ENCODE results near the gene MAGEB1. TPM values are rescaled to one million over a fixed set of nuclear protein-coding genes. Genes with fewer than 3 reads are reported as not detected.

The MAGEB1 gene
- total and polyA plus RNA-seq, 4 donors: not detected

DNA sequence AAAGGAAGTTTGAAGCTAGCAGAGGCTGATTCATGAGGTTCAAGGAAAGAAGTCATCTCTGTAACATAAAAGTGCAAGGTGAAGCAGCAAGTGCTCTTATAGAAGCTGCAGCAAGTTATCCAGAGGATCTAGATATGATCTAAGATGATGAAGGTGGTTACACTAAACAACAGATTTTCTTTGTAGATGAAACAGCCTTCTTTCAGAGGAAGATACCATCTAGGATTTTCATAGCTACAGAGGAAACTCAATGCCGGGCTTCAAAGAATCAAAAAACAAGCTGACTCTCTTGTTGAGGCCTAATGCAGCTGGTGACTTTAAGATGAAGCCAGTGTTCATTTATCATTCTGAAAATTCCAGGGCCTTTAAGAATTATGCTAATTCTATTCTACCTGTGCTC, 33.5 kb downstream of the MAGEB1 start:
- H3K36me3 ChIP-seq (ENCODE audit: control insufficient read depth in 4 of 4, insufficient read depth in 3 of 4, low read depth in 1 of 4, low read length in 3 of 4): no peaks in the 10 kb centered on the region

DNA sequence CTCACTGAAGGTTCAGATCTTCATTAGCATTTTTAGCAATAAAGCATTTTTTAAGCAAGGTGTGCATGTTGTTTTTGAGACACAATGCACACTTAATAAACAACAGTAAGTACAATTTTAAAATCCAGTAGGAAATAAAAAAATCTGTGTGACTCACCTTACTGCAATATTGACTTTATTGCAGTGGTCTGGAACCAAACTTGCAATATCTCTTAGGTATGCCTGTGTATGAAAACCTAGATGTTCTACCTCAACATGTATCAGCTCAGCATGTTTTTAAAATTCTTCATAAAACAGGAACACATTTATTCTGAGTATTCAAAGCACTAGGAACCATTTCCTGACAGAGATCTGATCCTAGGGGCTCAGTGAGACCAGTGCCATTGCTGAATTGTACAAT, 35.6 kb downstream of the MAGEB1 start:
- Histone ChIP-seq H3K27me3 (ENCODE audit: control insufficient read depth in 4 of 4, insufficient read depth in 4 of 4, low read length in 3 of 4) (no peaks in the 10 kb centered on the region), H3K4me1 (ENCODE audit: control insufficient read depth in 4 of 4, insufficient read depth in 4 of 4, low read length in 3 of 4) (no peaks in the 10 kb centered on the region), H3K9me3 (ENCODE audit: control insufficient read depth in 4 of 4, low read length in 3 of 4) (no peaks in the 10 kb centered on the region), H3K4me3 (ENCODE audit: low read depth in 1 of 3, low read length in 3 of 3) (no peak overlapping the region), H3K9ac (ENCODE audit: low read depth in 1 of 2, low read length in 2 of 2) (no peak overlapping the region), H3K36me3 (ENCODE audit: control insufficient read depth in 4 of 4, insufficient read depth in 3 of 4, low read depth in 1 of 4, low read length in 3 of 4) (no peaks in the 10 kb centered on the region), H3K27ac (ENCODE audit: low read depth in 1 of 2, low read length in 2 of 2) (no peak overlapping the region)
- DNase-seq (ENCODE audit: low spot score): no peak
- TF ChIP-seq TAF1 (conservative IDR thresholded peaks at IDR 0.05) (no peak), SP1 (IDR thresholded peaks at IDR 0.05) (no peak), JUND (IDR thresholded peaks at IDR 0.05) (no peak), RXRA (IDR thresholded peaks at IDR 0.05) (no peak)

More for the DNA sequence above, 33.5 kb downstream of the MAGEB1 start:
- H3K27me3 ChIP-seq (ENCODE audit: control insufficient read depth in 4 of 4, insufficient read depth in 4 of 4, low read length in 3 of 4): no peaks in the 10 kb centered on the region
- no peaks in the 10 kb centered on the region for H3K4me1 ChIP-seq (ENCODE audit: control insufficient read depth in 4 of 4, insufficient read depth in 4 of 4, low read length in 3 of 4)
- H3K27ac ChIP-seq (ENCODE audit: low read depth in 1 of 2, low read length in 2 of 2): no peak overlapping the region
- no peak for DNase-seq (ENCODE audit: low spot score)
- H3K4me3 ChIP-seq (ENCODE audit: low read depth in 1 of 3, low read length in 3 of 3): no peak overlapping the region
- 84% methylated on average over 1 of the region's 1 CpG for WGBS
- H3K9ac ChIP-seq (ENCODE audit: low read depth in 1 of 2, low read length in 2 of 2): no peak overlapping the region
- TF ChIP-seq YY1 (IDR thresholded peaks at IDR 0.05) (no peak), TAF1 (conservative IDR thresholded peaks at IDR 0.05) (no peak), SP1 (IDR thresholded peaks at IDR 0.05) (no peak), FOXA2 (IDR thresholded peaks at IDR 0.05) (no peak), RAD21 (IDR thresholded peaks at IDR 0.05) (no peak), JUND (IDR thresholded peaks at IDR 0.05) (no peak)
- TF ChIP-seq, protein P1, sequence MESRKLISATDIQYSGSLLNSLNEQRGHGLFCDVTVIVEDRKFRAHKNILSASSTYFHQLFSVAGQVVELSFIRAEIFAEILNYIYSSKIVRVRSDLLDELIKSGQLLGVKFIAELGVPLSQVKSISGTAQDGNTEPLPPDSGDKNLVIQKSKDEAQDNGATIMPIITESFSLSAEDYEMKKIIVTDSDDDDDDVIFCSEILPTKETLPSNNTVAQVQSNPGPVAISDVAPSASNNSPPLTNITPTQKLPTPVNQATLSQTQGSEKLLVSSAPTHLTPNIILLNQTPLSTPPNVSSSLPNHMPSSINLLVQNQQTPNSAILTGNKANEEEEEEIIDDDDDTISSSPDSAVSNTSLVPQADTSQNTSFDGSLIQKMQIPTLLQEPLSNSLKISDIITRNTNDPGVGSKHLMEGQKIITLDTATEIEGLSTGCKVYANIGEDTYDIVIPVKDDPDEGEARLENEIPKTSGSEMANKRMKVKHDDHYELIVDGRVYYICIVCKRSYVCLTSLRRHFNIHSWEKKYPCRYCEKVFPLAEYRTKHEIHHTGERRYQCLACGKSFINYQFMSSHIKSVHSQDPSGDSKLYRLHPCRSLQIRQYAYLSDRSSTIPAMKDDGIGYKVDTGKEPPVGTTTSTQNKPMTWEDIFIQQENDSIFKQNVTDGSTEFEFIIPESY (IDR thresholded peaks at IDR 0.05): no peak
- TF ChIP-seq, protein P2, sequence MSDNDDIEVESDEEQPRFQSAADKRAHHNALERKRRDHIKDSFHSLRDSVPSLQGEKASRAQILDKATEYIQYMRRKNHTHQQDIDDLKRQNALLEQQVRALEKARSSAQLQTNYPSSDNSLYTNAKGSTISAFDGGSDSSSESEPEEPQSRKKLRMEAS (IDR thresholded peaks at IDR 0.05): no peak
- TF ChIP-seq, protein P3, sequence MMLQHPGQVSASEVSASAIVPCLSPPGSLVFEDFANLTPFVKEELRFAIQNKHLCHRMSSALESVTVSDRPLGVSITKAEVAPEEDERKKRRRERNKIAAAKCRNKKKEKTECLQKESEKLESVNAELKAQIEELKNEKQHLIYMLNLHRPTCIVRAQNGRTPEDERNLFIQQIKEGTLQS (IDR thresholded peaks at IDR 0.05): no peak
- no peaks in the 10 kb centered on the region for H3K9me3 ChIP-seq (ENCODE audit: control insufficient read depth in 4 of 4, low read length in 3 of 4)

DNA sequence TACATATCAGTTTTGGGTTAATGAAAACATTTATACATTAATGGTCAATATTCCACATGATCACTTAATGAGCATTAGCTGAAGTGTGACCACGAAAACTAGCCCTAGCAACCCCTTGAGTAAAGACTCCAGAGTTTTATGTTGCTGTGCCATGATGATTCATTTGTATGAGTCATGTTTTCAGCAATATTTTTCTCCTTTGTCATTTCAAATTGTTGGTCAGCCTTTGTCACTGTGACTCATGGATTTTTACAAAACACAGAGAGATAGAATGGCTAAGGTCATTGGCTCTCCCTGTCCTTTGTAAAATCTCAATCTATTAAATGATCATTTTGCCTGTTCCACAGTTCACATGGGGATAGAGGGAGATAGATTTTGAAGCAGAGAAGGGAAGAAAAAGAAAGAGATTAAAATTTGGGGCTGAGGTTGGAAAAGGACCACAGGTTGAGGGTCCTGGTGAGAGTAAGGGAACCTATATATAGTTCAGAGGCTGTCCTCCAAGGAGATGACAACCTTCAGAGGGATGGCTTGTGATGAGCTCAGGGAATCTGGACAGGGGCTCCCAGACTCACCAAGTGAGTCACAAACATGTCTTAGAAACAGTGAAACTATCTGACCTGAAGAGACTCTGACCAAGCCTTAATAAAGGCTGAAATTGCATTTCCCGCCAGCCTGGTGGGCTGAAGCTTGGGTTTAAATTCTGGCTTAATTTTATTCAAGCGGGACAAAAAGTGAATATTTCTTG, 36.7 kb downstream of the MAGEB1 start:
- no peak for DNase-seq (ENCODE audit: low spot score)
- H3K27ac ChIP-seq (ENCODE audit: low read depth in 1 of 2, low read length in 2 of 2): no peak overlapping the region
- 84% methylated on average over 3 of the region's 3 CpGs for WGBS

More for the DNA sequence above, 36.7 kb downstream of the MAGEB1 start:
- no peaks in the 10 kb centered on the region for H3K9me3 ChIP-seq (ENCODE audit: control insufficient read depth in 4 of 4, low read length in 3 of 4)
- no peak overlapping the region for H3K9ac ChIP-seq (ENCODE audit: low read depth in 1 of 2, low read length in 2 of 2)
- H3K4me1 ChIP-seq (ENCODE audit: control insufficient read depth in 4 of 4, insufficient read depth in 4 of 4, low read length in 3 of 4): no peaks in the 10 kb centered on the region
- H3K27me3 ChIP-seq (ENCODE audit: control insufficient read depth in 4 of 4, insufficient read depth in 4 of 4, low read length in 3 of 4): no peaks in the 10 kb centered on the region
- TF ChIP-seq, protein P2 (IDR thresholded peaks at IDR 0.05): no peak
- TF ChIP-seq JUND (IDR thresholded peaks at IDR 0.05): no peak
- TF ChIP-seq, protein P4, sequence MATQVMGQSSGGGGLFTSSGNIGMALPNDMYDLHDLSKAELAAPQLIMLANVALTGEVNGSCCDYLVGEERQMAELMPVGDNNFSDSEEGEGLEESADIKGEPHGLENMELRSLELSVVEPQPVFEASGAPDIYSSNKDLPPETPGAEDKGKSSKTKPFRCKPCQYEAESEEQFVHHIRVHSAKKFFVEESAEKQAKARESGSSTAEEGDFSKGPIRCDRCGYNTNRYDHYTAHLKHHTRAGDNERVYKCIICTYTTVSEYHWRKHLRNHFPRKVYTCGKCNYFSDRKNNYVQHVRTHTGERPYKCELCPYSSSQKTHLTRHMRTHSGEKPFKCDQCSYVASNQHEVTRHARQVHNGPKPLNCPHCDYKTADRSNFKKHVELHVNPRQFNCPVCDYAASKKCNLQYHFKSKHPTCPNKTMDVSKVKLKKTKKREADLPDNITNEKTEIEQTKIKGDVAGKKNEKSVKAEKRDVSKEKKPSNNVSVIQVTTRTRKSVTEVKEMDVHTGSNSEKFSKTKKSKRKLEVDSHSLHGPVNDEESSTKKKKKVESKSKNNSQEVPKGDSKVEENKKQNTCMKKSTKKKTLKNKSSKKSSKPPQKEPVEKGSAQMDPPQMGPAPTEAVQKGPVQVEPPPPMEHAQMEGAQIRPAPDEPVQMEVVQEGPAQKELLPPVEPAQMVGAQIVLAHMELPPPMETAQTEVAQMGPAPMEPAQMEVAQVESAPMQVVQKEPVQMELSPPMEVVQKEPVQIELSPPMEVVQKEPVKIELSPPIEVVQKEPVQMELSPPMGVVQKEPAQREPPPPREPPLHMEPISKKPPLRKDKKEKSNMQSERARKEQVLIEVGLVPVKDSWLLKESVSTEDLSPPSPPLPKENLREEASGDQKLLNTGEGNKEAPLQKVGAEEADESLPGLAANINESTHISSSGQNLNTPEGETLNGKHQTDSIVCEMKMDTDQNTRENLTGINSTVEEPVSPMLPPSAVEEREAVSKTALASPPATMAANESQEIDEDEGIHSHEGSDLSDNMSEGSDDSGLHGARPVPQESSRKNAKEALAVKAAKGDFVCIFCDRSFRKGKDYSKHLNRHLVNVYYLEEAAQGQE (IDR thresholded peaks at IDR 0.05): no peak
- TF ChIP-seq EGR1 (IDR thresholded peaks at IDR 0.05; ENCODE audit: low read depth in 2 of 2): no peak
- TF ChIP-seq NR2F2 (IDR thresholded peaks at IDR 0.05): no peak
- no peak for TF ChIP-seq HNF4A (conservative IDR thresholded peaks at IDR 0.05)
- TF ChIP-seq, protein P5, sequence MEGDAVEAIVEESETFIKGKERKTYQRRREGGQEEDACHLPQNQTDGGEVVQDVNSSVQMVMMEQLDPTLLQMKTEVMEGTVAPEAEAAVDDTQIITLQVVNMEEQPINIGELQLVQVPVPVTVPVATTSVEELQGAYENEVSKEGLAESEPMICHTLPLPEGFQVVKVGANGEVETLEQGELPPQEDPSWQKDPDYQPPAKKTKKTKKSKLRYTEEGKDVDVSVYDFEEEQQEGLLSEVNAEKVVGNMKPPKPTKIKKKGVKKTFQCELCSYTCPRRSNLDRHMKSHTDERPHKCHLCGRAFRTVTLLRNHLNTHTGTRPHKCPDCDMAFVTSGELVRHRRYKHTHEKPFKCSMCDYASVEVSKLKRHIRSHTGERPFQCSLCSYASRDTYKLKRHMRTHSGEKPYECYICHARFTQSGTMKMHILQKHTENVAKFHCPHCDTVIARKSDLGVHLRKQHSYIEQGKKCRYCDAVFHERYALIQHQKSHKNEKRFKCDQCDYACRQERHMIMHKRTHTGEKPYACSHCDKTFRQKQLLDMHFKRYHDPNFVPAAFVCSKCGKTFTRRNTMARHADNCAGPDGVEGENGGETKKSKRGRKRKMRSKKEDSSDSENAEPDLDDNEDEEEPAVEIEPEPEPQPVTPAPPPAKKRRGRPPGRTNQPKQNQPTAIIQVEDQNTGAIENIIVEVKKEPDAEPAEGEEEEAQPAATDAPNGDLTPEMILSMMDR (IDR thresholded peaks at IDR 0.05; ENCODE audit: low read depth, low read length, missing input control): no peak
- TF ChIP-seq, protein P1 (IDR thresholded peaks at IDR 0.05): no peak
- no peak for TF ChIP-seq FOXA2 (IDR thresholded peaks at IDR 0.05)
- TF ChIP-seq GABPA (IDR thresholded peaks at IDR 0.05 in 1 of 2, conservative IDR thresholded peaks at IDR 0.05 in 1 of 2): no peak
- TF ChIP-seq HNF4G (IDR thresholded peaks at IDR 0.05): no peak
- no peak for TF ChIP-seq SP1 (IDR thresholded peaks at IDR 0.05)
- H3K4me3 ChIP-seq (ENCODE audit: low read depth in 1 of 3, low read length in 3 of 3): no peak overlapping the region
- H3K36me3 ChIP-seq (ENCODE audit: control insufficient read depth in 4 of 4, insufficient read depth in 3 of 4, low read depth in 1 of 4, low read length in 3 of 4): no peaks in the 10 kb centered on the region

Measured in liver (tissue), 9 donors.